HEK293T (cell line): ENCODE measurements around the gene OR51I2.

ENCODE experiments used
- BHLHE40 ChIP-seq: fragments of 450-650 bp; IDR thresholded peaks from 2 replicates; pipeline ENCODE4 v1.6.1; 2016; ENCODE audit warnings: mild to moderate bottlenecking, moderate library complexity, borderline replicate concordance
- FOXA1 ChIP-seq: fragments of 450-650 bp; IDR thresholded peaks from 2 replicates; pipeline ENCODE4 v1.6.1; 2016; ENCODE audit warnings: mild to moderate bottlenecking
- L3MBTL2 ChIP-seq: fragments of 450-650 bp; conservative IDR thresholded peaks from 2 replicates; pipeline ENCODE4 v1.6.1; 2016; ENCODE audit warnings: mild to moderate bottlenecking
- PKNOX1 ChIP-seq: fragments of 450-650 bp; IDR thresholded peaks from 2 replicates; pipeline ENCODE4 v1.6.1; 2016
- SP1 ChIP-seq: fragments of 450-650 bp; IDR thresholded peaks from 2 replicates; pipeline ENCODE4 v1.6.1; 2017

DNA sequence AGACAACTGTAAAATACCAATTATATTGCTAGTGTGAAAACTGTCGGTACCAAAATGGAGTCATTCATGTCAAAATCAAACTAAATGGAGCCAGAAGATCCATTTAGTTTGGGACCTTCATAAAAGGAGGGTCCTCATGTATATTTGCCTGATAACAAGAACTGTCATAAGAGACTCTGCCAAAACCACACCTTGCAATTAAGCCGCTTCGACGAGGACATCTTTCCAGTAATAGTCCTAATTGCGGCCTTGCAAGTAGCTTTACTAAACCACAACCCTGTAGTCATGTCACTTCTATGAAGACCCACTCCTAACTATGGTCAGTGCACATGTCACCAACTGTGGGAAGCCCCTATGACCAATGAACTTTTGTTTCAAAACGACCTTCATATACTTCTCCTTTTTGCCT lies 51.3 kb downstream of the OR51I2 start:
- no peak for TF ChIP-seq FOXA1
- no peak for TF ChIP-seq L3MBTL2
- TF ChIP-seq PKNOX1, result no peak
- TF ChIP-seq BHLHE40, result no peak
- TF ChIP-seq SP1, result no peak
